ENCODE data around the gene CERS6. TPM values are rescaled to one million over a fixed set of nuclear protein-coding genes. Genes with fewer than 3 reads are reported as not detected.

The CERS6 gene
- total and polyA plus RNA-seq, 12 donors = 5.0 to 110 (median 29.6) TPM

DNA sequence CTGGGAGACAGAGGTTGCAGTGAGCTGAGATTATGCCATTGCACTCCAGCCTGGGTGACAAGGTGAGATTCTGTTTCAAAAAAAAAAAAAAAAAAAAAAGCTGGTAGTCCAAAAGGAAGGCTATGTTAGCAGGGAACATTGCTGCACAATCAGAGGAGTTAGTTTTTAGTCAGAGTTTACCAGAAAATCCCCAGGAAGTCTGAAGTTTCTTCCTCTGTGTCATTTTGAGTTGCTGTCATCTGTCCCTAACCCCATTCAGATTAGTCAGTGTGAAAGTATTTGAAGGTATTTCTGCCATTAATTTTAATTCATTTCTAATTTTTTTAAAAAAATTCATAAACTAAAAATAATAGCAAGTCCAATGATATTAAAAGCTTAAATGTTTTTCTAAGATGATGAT is 33.5 kb upstream of the CERS6 start:
- Histone ChIP-seq H3K27me3 (no peaks in the 10 kb centered on the region), H3K36me3 (replicated peaks in 1 of 2) (no peaks in the 10 kb centered on the region), H3K4me3 (no peak overlapping the region), H3K4me1 (replicated peaks in 1 of 2) (no peaks in the 10 kb centered on the region), H3K9me3 (replicated peaks in 1 of 3) (no peaks in the 10 kb centered on the region), H3K27ac (no peak overlapping the region)
- TF ChIP-seq, protein P1, sequence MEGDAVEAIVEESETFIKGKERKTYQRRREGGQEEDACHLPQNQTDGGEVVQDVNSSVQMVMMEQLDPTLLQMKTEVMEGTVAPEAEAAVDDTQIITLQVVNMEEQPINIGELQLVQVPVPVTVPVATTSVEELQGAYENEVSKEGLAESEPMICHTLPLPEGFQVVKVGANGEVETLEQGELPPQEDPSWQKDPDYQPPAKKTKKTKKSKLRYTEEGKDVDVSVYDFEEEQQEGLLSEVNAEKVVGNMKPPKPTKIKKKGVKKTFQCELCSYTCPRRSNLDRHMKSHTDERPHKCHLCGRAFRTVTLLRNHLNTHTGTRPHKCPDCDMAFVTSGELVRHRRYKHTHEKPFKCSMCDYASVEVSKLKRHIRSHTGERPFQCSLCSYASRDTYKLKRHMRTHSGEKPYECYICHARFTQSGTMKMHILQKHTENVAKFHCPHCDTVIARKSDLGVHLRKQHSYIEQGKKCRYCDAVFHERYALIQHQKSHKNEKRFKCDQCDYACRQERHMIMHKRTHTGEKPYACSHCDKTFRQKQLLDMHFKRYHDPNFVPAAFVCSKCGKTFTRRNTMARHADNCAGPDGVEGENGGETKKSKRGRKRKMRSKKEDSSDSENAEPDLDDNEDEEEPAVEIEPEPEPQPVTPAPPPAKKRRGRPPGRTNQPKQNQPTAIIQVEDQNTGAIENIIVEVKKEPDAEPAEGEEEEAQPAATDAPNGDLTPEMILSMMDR (IDR thresholded peaks at IDR 0.05) = no peak
- no peak for TF ChIP-seq POLR2A (IDR thresholded peaks at IDR 0.05)
- intact Hi-C loops (cut with DNase I) = no loop called here
- no peak for DNase-seq

DNA sequence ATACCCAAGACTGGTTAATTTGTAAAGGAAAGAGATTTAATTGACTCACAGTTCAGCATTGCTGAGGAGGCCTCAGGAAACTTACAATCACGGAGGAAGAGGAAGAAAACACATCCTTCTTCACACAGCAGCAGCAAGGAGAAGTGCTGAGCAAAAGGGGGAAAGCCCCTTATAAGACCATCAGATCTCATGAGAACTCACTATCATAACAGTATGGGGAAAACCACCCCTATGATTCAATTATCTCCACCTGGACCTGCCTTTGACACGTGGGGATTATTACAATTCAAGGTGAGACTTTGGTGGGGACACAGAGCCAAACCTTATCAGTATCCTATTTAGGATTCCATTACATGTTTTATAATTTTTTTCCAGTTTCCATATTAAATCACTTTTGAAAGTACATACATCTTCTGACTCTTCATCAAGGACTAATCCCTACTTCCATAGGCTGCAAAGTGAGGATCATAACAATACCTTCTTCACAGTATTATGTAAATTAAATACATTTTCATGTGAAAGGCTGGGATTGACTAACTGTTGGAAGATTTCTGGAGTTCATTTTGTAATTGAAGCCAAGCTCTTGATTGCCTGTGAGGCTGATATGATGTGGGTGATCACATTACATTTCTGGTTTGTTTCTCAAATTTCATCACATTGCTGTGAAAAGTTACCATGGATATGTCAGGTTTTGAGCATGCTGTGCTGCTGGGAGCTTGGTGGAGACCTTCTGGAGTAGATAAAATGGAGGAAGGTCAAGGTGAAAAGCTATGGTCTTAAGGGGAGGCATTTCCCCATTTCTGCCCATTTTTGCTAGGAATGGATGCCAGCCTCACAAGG is 31.7 kb upstream of the CERS6 start:
- intact Hi-C loops (cut with DNase I) = no loop called here
- H3K4me1 ChIP-seq (replicated peaks in 1 of 2) = no peaks in the 10 kb centered on the region
- DNase-seq = no peak
- no peaks in the 10 kb centered on the region for H3K36me3 ChIP-seq (replicated peaks in 1 of 2)
- 41 to 71% (median 60%) methylated on average over 2 of the region's 2 CpGs for WGBS, 4 donors
- H3K9me3 ChIP-seq (replicated peaks in 1 of 3) = no peaks in the 10 kb centered on the region
- TF ChIP-seq, protein P1 (IDR thresholded peaks at IDR 0.05) = no peak
- no peak for TF ChIP-seq POLR2A (IDR thresholded peaks at IDR 0.05)
- H3K27ac ChIP-seq = no peak overlapping the region
- no peaks in the 10 kb centered on the region for H3K27me3 ChIP-seq
- H3K4me3 ChIP-seq = no peak overlapping the region

DNA sequence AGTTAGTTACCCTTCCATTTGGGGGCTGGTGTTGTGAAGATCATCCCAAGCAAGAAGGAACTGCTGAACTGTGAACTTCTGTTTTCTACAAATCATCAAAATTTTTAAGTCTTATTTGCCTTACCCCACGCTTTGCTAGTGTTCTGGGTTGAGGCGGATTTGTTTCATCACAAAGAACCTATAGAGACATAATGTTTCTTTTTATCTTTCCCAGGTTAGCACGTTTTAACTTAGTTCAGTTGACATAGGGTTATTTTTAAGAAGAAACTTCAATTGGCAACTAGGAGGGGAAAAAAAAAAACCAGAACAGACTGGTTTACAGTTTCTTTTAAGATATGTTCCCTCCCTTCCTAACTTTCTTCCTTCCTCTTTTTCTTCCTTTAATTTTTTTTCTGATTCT is 31.1 kb upstream of the CERS6 start:
- intact Hi-C loops (cut with DNase I) = no loop called here
- no peak for TF ChIP-seq POLR2A (IDR thresholded peaks at IDR 0.05)
- TF ChIP-seq, protein P1 (IDR thresholded peaks at IDR 0.05) = no peak
- H3K4me1 ChIP-seq (replicated peaks in 1 of 2) = no peaks in the 10 kb centered on the region
- H3K27ac ChIP-seq = no peak overlapping the region
- H3K9me3 ChIP-seq (replicated peaks in 1 of 3) = no peaks in the 10 kb centered on the region
- no peak for DNase-seq
- no peaks in the 10 kb centered on the region for H3K36me3 ChIP-seq (replicated peaks in 1 of 2)
- 72 to 80% (median 76%) methylated on average over 3 of the region's 3 CpGs for WGBS, 4 donors
- no peaks in the 10 kb centered on the region for H3K27me3 ChIP-seq
- H3K4me3 ChIP-seq = no peak overlapping the region

DNA sequence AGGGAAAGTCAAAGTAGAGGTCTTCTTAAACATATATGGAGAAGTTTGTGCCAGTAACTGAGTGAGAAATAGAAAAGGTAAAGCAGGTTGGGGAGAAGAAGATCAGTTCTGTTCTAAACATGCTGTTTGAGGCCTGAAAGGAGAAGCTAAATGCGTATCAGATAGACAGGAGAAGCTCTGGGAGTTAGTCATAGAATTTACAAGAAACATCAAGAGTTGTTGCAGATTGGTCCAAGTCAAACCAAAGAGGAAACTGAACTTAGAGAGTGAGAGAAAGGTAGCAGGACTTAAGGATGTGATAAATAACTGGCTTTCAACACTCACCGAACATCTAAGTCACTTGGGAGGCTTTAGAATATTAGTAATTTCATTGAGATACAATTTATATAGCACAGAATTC is 29.2 kb upstream of the CERS6 start:
- Histone ChIP-seq H3K4me3 (no peak overlapping the region), H3K27ac (no peak overlapping the region), H3K4me1 (replicated peaks in 1 of 2) (no peaks in the 10 kb centered on the region), H3K9me3 (replicated peaks in 1 of 3) (no peaks in the 10 kb centered on the region), H3K27me3 (no peaks in the 10 kb centered on the region), H3K36me3 (replicated peaks in 1 of 2) (no peaks in the 10 kb centered on the region)
- DNase-seq = no peak
- 91 to 100% (median 93%) methylated on average over 2 of the region's 2 CpGs for WGBS, 4 donors
- TF ChIP-seq, protein P1 (IDR thresholded peaks at IDR 0.05) = no peak
- no peak for TF ChIP-seq POLR2A (IDR thresholded peaks at IDR 0.05)
- intact Hi-C loops (cut with DNase I) = no loop called here
